Activated gamma-delta T cell (primary cell): ENCODE data around the gene AP1B1.
"Not testable (repeated sequence)": the region's sequence is repeated elsewhere in the genome, so short reads cannot be mapped to it uniquely, and the experiment has no call there.

Experiments
- DNase-seq: peaks from one replicate; lab custom pipeline; 2025; lab: John Stamatoyannopoulos, UW
- total RNA-seq, 2 donors: gene quantifications; one replicate each; lab custom pipeline; 2026; lab: John Stamatoyannopoulos, UW

The AP1B1 gene
- 81.2 to 94.0 reads per million in 2 donors for total RNA-seq

- peak; percentile 81 for DNase-seq
Measured at GRCh38 chr22:29387921-29388758, at the start of gene AP1B1. AP1B1 (minus strand) TSS chr22:29388570; CDS start chr22:29367243, 21,327 bp downstream.

DNA sequence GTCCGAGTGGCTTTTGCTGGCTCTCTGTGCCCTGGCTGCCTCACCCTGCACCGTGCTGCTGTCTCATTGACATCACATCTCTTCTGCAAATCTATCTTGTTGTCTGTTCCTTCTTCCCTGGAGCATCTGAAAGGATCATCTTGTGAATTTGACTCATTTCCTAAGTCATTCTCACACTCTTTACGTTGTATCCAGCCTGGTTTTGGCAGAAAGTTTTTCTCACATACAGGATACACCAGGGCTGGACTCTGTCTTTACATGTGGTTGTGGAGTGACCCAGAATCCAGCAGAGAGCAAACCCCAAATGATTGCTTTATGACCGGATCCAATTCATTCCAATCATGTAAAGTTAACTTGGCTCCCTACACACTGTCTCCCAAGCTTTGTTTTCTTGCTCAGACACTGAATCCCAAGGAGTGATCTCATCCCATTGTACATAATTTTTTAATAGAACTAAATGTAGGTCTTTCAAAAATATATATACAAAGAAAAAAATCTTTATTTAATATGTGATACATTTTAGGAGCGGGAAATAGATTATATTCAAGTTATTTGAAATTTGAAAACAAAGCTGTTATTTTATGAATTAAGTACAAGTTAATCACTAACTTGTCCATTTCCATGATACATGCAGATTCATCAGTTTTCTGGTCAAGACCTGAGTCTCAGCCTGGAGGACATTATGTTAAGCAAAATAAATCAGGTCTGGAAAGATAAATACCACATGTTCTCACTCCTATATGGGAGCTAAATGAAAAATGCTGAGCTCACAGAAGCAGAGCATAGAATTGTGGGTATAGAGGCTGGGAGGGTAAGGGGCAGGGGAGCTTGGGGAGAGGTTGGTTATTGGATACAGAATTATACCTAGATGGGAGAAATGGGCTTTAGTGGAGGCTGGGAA lies 47.1 kb upstream of the AP1B1 start:
- DNase-seq: no peak

GRCh38 chr22:29434288-29434687 lies 45.9 kb upstream of the AP1B1 start:
- no peak for DNase-seq

DNA sequence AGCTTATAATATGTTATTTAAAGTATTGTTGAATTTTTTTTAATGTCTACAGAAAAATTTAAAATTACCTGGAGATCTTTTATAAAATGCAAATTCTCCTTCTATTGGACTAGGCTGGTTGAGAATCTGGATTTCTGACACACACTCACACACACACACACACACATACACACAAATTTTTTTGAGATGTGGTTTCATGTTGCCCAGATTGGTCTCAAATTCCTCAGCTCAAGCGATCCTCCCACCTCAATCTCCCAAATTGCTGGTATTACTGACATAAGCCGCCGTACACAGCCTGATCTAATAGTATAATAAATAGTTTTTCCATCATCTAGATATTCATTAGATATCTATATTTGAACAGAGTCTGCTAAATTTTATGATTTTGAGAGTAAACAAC lies 45.5 kb upstream of the AP1B1 start:
- DNase-seq: no peak

GRCh38 chr22:29431986-29432385 lies 43.6 kb upstream of the AP1B1 start:
- DNase-seq: no peak

DNA sequence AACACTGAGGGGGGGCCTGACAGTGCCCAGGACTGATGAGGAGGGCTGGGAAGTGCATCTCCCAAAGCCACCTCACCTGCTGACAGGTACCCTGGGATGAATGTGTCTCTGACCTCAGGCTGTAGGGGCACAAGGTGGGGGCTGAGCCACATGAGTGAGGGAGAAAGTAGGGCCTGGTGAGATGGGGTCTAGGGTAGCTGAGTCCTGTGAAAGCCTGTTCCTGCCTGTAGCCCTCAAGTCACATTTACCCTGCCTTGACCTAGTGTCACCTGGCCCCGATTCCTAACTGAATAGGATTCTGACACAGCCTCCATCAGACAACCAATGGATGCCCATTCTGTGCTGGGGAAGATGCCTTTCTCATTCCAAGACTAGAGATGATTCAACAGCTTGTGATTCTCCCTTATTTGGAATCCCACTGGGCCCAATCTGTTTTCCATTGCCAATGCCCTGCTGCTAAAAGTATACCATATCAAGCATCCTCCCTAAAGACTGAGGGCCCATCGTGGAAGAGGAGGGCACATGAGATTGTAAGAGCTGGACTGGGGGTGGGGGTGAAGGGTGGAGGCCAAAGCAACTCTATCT lies 38.9 kb upstream of the AP1B1 start:
- DNase-seq: no peak

GRCh38 chr22:29426476-29426875 lies 38.1 kb upstream of the AP1B1 start:
- no peak for DNase-seq

DNA sequence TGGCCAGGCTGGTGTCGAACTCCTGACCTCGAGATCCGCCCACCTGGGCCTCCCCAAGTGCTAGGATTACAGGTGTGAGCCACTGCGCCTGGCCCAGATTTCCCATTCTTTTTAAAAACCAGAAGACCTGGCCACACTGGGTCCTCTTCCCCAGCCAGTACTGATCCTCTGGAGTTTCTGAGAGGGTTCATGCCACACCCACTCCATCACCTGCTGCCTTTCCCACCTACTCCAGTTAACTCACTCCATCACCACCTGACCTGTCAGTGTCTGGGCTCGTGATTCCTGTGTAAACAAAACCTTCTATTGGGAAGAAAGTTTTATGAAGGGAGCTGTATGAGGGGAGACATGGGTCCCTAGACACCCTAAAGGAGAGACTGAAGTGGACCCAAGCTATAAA lies 30.3 kb upstream of the AP1B1 start:
- not testable (repeated sequence) for DNase-seq

- not testable (repeated sequence) for DNase-seq
Measured at GRCh38 chr22:29414951-29415591, 26.7 kb upstream of the AP1B1 start.

DNA sequence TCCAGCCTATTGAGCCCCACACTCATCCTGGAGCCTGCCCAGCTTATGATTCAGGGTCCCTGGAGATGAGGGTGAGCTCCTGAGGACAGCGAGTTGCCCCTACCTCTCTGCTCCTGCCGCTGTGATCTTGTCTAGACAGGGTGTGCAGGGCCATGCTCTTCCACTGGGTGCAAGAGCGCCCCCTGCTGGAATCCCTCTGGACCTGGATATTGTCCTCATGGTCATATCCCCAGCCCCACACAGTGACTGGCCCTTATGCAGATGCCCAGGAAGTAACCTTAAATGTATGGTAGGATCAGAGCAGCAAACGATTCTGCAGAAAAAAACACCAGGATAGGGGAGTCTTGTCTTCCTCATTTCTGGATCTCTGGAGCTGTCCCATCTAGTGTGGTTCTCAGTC lies 24.4 kb upstream of the AP1B1 start:
- DNase-seq: not testable (repeated sequence)

DNA sequence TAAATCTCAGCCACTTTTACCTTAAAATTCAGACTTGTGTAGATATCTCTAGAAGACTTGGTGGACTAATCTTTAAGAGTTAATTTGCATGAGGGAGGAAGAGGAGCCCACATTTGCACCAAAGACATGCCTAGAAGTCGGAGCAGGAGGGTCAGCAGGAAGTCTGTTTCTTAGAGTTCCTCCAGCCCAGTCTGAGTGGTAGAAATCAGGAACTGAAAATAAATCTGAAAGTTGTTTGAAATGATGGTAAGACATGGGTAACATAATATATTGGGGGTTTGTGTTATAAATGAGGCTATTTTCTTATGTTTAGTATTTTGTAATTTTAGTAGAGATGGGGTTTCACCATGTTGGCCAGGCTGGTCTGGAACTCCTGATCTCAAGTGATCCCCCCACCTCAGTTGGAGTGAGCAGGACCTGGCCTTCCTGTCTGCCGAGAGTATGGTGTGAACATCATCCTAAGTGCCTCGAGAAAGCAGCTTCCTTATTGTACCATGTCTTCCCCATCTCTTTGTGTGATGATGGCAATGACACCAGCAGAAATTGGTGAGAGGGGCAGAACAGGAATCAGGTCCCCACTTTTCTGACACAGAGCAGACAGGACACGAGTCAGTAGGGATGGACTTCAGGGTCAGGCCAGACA lies 23.3 kb upstream of the AP1B1 start:
- DNase-seq: not testable (repeated sequence)

GRCh38 chr22:29408940-29409339 lies 20.6 kb upstream of the AP1B1 start:
- DNase-seq: no peak

DNA sequence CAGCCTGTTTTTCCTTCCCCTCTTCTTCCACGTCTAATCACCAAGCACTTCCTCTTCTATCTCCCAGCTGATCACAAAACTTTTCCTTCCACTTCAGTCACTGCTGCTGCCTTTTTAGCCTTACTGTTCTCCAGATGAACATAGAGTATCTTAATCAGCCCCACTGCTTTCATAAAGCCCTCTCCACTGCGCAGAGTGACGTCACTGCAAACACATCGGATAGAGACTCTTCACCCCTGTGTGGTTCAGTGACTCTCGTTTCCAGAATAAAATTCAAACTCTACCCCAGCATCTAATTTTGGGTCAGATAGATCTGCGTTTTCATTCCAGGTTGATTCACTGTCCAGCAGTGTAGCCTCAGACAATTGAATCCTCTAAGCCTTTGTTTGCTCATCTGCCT lies 13.2 kb upstream of the AP1B1 start:
- not testable (repeated sequence) for DNase-seq

DNA sequence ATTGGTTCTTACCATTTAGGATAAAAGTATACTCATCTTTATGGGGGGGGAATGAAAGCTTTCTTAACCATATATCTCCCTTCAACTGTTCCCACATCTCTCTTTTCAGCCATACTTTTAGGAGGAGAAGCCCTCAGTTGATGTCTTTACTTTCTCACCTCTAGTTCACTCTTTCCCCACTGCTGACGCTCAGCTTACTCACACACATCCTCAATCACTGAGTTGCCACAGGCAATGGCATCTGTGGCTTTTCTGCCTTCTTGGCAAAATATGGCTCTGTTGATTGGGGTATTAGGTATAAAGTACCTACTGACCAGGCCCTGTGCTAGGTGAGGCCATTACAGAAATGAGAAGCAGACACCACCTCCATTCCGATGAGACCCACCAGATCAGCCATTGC lies 12.2 kb upstream of the AP1B1 start:
- no peak for DNase-seq

DNA sequence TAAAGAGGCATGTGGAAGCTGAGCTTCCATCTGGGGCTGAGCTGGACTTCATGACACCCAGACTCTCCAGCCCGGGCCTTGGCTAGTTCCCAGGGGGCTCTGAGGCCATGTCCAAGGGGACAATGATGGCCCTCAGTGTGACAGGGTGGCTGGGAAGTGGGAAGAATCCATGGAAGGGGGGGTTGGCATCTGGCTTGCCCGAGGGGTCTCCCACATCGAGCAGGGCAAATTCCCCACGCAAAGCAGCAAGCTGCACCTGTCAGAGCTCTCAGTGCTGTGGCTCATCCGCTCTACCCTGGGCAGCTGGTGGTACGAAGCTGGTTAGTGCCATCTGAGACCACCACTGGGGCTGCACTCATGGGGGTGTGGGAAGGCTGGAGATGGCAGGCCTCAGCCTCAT lies 9.4 kb upstream of the AP1B1 start:
- no peak for DNase-seq

- DNase-seq: no peak
Measured at GRCh38 chr22:29396126-29396525, 7.8 kb upstream of the AP1B1 start.

- DNase-seq: no peak
Measured at GRCh38 chr22:29394931-29395581, 6.7 kb upstream of the AP1B1 start.

- DNase-seq: no peak
Measured at GRCh38 chr22:29393019-29393608, 4.7 kb upstream of the AP1B1 start.

DNA sequence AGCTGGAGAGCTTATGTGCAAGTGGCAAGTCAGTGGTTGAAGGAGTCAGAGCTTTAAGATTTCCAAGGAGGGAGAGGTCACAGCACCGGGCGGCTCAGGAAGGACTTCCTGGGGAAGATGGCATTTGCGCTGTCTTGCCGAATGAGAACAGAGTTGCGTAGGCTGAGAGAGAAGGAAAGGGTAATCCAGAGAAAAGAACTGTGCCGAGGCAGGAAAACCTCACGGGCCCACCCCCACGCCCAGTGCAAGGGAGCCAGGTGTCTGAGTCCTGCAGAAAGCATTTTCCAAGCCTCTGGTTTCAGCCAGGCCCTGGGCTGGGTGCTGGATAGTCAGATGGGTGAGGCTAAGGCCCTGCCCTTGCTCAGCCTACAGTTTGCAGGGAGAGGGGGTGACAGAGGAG lies 3.2 kb upstream of the AP1B1 start:
- no peak for DNase-seq

GRCh38 chr22:29390270-29390669 lies 1.9 kb upstream of the AP1B1 start:
- DNase-seq: no peak

DNA sequence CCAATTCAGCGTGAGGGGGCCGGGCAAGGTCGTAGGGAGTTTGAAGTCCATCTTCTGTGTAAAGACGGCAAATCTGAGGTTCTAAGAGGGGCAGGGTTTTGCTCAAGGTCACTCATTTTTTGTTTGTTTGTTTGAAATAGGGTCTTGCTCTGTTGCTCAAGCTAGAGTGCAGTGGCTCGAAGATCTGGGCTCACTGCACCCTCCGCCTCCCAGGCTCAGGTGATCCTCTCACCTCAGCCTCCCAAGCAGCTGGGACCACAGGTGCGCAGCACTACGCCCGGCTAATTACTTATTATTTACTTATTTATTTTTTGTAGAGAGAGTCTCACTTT lies 355 bp upstream of the AP1B1 start:
- DNase-seq: no peak
